GM20431 (cell line): ENCODE results near the gene ATP6V1G2.
"Not testable (repeated sequence)": the region's sequence is repeated elsewhere in the genome, so short reads cannot be mapped to it uniquely, and the experiment has no call there.

Source experiments
- in situ Hi-C: fragments of 300-500 bp; cut with MseI, MboI; formaldehyde crosslinking; loops from one replicate; pipeline ENCODE4 v1.15.0; 2020; ENCODE audit warnings: low sequenced_read_pairs; ENCODE audit not compliant: unreplicated experiment

Gene ATP6V1G2

DNA sequence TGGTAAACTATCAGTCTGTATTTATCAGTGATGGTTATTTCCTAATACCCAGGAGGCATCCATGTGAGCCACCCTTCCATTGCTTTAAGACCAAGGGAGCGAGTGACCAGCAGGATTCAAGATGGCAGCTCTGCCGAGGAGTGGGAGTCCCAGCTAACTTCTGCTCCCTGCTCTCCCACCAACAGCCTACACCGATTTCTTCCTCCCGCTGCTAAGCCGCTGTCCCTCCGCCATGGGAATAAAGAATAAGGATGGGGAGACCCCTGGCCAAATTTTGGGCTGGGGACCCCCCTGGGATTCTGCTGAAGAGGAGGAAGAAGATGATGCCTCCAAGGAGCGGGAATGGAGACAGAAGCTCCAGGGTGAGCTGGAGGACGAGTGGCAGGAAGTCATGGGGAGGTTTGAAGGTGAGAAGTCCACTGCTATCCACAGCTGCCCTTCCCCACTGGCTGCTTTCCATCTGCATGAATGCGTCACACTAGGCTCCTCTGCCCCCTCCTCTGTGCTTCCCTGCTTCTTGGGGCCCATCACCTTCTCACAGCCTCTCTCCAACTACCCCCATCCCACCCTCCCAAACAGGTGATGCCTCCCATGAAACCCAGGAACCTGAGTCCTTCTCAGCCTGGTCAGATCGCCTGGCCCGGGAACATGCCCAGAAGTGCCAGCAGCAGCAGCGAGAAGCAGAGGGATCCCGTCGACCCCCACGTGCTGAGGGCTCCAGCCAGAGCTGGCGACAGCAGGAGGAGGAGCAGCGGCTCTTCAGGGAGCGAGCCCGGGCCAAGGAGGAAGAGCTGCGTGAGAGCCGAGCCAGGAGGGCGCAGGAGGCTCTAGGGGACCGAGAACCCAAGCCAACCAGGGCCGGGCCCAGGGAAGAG is 11.3 kb upstream of the ATP6V1G2 start:
- in situ Hi-C loops: no loop called here

DNA sequence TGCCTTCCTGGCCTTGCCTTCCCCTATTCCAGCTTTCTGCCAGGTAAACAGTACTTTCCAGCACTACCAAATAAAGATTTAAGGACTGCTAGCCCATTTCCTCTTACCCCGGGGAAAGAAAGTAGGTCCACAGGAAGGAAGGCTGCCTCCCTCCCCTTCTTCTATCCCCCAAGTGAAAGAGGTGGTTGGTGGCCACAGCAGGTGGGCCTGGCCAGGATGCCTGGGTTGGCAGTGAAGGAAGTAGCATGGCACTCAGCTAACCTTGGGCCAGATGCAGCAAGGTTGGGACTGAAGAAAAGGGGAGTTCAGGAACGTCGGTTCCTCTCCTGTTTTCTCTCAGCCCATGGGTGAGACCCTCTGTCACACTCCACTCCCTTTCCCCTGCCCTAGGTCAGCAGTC is 9.9 kb upstream of the ATP6V1G2 start:
- in situ Hi-C loops: no loop called here

DNA sequence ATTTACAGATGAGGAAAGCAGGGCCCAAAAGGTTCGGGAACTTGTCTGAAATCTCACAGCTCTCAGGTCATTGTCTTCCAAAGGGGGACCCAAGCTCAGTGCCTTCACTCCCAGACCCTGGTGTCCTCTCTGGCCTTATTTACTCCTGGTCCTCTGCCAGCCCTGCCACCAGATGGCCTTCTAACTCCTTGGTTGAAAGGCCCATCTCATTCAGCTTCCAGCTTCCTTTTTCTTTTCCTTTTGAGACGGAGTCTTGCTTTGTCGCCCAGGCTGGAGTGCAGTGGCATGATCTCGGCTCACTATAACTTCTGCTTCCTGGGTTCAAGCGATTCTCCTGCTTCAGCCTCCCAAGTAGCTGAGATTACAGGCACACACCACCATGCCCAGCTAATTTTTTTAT is 5.0 kb upstream of the ATP6V1G2 start:
- in situ Hi-C loops: not testable (repeated sequence)

DNA sequence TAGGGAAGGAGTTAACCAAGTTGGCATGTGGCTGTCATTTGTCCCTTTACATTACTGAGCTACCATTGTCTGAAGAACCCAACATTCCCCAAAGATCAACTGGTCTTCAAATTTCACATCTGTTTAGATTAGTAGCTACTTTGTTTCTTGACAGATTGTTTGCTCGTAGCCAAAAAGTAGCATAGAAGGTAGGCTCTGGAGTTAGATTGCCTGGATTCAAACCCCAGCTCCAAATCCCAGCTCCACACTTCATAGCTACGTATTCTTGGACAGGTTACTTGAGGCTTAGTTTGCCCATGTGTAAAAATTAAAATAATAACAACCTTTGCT is 2.1 kb upstream of the ATP6V1G2 start:
- in situ Hi-C loops: loop anchor here (5.0 kb wide), 1 partner anchor 54 kb away; no protein-coding TSS in a partner anchor

DNA sequence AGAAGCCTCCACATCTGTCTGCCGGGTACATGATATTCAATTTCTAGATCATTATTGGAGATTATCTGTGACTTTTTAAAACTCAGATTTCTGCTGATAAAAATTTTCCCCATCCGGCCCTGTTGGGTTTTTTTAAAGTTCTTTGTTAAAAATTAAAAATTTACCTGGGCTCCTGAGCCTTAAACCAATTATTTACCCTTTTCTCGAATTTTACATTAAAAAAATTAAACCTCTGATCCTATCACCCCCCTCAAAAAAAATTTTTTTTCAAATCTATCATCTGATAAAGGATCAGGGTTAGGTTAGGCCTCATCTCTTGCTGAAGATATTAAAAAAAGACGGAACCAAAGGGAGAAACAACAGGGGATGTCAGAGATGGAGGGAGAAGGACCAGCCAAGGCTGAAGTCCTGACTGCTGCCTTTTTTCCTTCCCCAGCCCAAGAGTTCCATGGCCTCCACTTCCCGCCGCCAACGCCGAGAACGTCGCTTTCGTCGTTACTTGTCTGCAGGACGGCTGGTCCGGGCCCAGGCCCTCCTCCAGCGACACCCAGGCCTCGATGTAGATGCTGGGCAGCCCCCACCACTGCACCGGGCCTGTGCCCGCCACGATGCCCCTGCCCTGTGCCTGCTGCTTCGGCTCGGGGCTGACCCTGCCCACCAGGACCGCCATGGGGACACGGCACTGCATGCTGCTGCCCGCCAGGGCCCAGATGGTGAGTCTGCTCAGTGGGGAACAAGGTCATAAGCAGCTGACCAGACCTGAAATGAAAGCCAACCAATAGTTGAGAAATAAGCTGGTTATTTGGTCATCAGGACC is 1.5 kb upstream of the ATP6V1G2 start:
- in situ Hi-C loops: loop anchor here (5.0 kb wide), 1 partner anchor 54 kb away; no protein-coding TSS in a partner anchor

DNA sequence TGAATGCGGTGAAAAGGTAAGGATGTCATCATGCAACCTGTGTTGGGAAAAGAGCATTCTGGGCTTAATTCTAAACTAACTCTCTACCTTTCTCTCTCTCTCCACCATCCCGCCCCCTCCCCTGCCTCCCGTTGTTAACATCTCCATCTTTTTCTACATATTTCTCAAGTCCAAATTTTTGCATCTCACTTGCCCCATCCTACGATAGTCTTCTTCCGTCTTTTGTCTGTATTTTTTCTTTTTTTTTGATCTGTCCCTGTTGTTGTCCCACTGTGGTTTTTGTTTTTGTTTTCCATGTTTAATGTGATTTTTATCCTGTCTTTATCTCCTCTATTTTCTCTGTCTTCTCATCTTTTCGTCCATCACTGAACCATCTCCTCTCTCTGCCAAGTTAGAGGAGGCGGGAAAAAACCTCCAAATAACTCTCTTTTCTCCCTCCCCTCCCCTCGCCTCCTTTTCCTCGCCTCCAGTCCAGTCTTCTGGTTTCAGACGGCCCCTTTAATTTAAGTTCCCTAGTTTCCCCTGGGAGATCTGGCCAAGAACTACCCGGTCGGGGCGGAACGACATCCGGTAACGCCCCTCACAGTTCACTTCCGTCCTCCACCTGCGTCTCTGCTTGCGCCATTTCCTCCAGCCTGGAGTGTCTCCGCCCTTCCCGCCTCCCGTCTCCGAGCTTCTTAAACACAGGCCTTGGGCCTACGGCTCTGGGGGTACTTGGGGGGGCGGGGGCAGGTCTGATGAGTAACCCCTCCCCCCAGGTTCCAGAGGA is 734 bp upstream of the ATP6V1G2 start, which contains the start of gene NFKBIL1:
TSS of gene NFKBIL1 (plus strand) at position 651 of the 769 bp plus-strand sequence. CDS start at position 738, 87 bp downstream.
- in situ Hi-C loops: loop anchor here (5.0 kb wide), 1 partner anchor 55 kb away; no protein-coding TSS in a partner anchor

DNA sequence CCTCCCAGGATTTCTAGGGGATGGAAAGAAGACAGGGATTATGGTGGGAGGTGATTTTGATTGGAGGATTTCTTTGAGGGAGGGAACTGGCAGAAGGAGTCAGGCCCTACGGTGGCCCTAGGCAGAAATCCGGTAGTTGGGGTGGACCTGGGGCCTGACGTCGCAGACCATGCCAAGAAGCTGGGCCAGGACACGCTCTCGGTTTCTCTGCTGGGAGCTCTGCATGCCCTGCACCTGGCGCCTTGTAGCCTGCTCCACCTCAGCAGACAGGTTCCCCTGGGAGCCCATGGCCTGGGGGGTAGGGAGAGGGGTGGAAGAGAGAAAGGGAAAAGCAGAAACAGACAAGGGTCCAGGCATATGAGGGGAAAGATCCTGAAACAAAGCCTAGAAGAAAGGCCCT is 1.1 kb downstream of the ATP6V1G2 start:
- in situ Hi-C loops: loop anchor here (5.0 kb wide), 1 partner anchor 57 kb away; no protein-coding TSS in a partner anchor

DNA sequence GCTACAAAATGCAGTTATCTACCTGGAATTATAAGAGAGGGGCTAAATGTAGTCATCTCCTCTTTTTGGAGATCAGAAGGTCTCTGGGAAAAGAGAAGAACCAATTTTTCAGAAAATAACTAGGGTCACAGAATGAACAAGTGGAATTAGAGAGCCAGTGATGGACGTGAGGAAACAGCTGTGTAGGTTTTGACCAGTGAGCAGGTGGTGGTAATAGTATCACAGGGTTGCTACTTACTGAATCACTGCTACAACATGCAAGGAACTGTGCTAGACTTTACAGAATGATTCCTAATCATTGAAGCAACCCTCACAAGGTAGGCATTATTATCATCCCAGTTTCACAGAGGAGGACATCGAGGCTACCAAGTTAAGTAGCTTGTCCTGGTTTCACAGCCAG is 1.7 kb downstream of the ATP6V1G2 start:
- in situ Hi-C loops: loop anchor here (5.0 kb wide), 1 partner anchor 58 kb away; no protein-coding TSS in a partner anchor

DNA sequence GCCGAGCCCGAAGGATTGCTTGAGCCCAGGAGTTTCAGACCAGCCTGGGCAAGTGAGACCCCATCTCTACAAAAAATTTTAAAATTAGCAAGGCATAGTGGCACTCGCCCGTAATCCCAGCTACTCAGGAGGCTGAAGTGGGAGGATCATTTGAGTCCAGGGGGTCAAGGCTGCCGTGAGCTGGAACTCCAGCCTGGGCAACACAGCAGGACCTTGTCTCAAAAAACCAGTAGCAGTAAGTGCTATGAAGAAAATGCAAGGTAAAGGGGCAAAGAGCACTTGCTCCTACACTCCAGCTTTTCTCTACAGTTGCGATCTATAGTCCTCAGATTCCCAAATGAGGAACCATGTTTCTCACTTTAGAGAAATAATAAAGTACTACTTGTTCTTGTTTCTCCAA is 2.8 kb downstream of the ATP6V1G2 start:
- in situ Hi-C loops: no loop called here

DNA sequence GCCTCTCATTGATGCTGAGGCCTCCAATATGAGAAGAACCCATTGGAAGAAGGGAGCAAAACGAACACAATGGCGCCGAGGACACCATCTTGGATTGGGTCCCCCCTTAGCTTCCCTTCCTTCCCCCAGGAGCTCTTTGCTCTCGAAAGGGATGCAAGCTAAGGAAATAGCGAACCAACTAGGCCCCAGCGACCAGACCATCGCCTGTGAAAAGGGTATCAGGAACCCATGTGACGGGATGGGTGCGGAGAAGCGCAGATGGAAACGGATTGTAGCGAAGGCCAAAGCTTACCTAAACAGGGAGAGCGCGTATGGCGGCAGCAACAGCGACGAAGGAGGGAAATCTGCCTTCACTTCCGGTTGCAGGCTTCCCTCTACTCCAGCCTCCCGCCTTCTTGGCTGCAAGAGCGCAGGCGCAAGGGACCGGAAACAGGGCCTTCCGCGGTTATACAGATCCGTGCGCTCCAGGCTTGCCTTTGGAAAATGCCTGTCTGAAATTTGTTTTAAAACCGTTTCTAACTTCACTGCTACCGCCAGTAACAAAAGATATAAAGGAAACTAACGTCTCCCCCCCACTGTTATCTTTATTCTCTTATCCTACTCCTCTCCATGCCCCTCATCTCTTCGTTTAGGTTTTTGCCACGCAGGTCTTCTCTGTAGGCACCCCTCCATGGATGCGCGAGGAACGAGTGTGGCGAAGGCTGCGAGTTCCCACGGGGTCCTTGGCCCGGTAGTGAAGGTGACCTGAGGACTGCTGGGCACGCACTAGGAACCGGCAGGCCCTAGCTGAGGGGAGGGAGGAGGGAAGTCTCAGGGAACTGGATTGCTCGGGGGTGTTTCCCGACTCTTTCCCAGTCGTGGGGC is 4.5 kb downstream of the ATP6V1G2 start, which contains the start of gene DDX39B:
TSS of gene DDX39B (minus strand) at position 346 of the 864 bp plus-strand sequence. CDS start 1,471 bp downstream, outside the sequence.
- in situ Hi-C loops: no loop called here

DNA sequence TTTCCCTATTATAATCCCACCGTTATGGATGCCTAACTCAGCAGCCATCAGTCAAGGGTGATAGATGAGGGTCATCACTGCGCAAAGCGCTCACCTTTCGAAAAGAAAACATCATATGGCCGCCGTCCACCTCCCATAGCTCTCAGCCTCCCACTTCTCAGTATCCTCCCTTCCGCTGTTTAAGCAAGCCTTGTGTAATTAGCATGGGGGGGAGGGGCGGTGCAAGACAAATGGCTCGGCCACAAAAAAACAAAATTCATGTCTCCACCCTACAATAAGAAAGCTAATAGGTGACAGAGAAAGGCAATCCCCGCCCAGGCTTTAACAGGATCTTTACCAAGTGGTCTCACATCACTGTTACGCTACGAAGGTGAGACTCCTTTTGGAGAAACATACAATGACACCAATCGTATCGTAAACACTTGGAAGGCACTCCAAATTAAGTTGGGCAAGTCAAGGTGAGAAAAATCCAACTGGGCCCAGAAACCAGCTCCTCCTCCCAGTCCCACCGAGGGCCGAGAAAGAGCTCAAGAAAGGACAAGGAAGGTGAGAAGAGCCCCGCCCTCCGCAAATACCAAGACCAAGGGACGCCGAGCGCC is 5.2 kb downstream of the ATP6V1G2 start:
- in situ Hi-C loops: no loop called here

DNA sequence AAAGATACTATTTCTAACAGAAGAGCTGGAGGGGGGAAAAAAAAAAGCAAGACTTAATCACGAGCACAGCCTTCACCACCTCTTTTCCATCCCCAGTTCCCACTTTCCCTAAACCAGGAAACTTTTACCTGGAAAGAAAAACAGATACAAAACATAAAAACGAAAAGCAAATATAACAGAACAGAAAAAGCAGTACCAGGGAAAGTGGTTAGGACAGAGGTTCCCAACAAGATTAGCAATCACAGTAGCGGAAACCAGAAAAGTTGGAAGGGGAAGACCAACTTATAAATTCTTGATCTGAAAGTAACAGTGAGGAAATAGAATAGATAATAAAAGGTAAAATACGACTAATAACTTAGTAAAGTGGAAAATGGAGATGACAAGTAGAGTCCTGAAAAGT is 5.8 kb downstream of the ATP6V1G2 start:
- in situ Hi-C loops: no loop called here

DNA sequence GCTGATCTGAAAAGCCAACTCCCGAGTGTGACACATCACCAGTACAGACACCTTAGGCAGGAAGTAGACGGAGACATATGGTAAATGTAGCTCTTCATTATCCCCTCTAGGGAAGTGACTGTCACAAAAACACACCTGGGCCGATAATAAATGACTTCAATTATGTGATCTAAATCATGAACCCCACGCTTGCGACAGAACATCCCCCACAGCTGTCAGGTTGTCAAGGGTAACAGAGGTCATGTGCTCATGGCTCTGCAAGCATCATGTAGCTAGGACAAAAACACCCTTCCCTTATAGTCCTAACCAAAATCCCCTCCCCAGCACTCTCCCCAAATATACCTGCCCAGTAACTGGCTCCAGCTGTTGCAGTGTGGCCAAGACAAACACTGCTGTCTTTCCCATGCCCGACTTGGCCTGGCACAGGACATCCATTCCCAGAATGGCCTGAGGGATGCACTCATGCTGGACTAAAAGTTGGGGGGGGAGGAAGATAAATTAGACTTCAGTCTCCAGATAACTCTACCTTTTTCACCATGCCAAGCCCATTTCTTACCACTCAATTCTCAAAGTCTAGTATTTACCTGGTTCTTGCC is 7.5 kb downstream of the ATP6V1G2 start:
- in situ Hi-C loops: no loop called here

DNA sequence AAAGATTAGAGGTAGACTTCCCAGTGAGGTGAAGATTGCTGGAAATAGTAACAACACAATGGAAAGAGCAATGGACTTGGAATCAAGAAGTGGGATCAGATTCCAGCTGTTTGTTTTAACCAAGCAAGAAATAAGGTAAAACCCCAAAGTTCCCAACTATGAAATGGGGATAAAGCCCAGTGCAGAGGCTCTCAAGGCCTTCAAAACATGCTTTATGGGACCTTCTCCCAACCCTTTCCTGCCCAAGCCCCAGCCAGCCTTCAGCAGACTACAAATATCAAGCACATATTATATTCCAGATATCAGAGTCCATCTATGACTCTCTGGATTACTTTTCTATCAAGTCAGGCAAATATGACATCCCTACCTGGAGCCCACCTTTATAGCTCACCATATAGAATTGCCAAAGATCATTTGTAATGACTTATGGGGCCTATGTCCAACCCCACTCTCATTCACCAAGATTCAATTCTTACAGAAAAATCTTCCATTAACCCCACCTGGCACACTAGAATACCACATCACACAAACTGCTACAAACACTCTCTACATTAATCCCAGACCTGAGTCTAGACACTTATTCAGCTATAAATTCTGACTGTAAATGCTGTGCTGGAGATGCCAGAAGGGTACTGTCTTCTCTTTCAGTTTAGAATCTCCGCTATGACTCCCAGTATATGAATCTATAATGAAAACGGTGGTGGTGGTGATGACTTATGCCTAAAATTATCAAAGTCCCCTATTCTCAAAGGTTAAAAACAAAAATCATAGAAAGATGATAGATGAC is 10.7 kb downstream of the ATP6V1G2 start:
- in situ Hi-C loops: no loop called here

DNA sequence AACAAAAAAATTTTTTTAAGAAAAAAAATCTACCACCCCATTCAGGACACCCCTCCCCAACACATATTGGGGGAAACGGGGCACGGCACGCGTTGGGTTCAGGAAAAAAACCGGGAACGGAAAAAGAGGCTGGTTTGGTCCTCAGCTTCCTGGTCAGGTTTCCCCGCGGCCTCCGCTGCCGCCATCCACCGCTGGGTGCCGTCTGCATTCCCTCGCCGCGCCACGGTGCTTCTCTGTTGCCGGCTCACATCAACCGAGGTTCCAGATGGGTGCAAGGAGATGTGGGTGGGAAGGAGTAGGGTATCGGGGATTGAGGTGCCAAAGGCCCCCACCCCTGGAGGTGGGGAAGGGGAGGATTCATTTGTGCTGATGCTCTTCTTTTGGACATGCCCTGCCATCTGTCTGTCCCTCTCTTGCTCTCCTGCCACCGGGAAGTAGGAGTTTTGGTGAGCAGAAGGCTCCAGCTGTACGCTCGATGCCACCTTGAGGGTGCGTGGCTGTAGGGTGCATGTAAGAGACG is 11.8 kb downstream of the ATP6V1G2 start:
- in situ Hi-C loops: no loop called here

DNA sequence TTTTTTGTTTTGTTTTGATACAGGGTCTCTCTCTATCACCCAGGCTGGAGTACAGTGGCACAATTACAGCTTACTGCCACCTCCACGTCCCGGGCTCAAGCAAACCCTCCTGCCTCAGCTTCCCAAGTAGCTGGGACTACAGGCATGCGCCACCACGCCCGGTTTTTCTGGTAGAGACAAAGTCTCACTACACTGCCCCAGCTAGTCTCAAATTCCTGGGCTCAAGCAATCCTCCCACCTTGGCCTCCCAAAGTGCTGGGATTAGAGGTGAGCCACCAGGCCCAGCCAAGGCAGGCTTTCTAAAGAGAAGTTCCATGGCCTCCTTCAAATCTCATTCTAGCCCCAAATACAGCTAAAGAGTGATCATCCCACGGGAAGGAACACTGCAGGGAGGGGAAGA is 12.4 kb downstream of the ATP6V1G2 start:
- in situ Hi-C loops: no loop called here

DNA sequence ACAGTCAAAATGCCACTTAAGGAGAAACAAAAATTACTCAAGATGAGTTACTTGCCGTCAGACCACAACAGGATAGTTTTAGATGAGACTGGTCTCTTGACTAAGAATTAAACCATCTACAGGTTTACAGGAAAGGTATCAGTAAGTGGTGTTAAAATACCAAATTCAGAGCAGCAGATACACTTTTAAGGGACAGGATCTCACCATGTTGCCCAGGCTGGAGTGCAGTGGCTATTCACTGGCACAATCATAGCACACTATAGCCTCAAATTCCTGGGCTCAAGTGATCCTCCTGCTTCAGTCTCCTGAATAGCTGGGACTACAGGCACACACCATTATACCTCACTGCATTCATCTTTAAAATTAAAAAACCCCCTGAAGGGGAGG is 13.0 kb downstream of the ATP6V1G2 start:
- in situ Hi-C loops: no loop called here
